IPS-18a (cell line): ENCODE results near the gene FGF21.

Source experiments
- H3K27ac ChIP-seq: one replicate; pipeline ENCODE4 v1.5.1; 2013; ENCODE audit warnings: low read length
- H3K27me3 ChIP-seq: one replicate; pipeline ENCODE4 v1.6.1; 2013; ENCODE audit warnings: mild to moderate bottlenecking, low read length; ENCODE audit not compliant: control insufficient read depth, insufficient read depth
- H3K36me3 ChIP-seq: one replicate; pipeline ENCODE4 v1.6.1; 2013; ENCODE audit warnings: low read depth, low read length; ENCODE audit not compliant: control insufficient read depth
- H3K4me1 ChIP-seq: one replicate; pipeline ENCODE4 v1.6.1; 2013; ENCODE audit warnings: low read depth, low read length; ENCODE audit not compliant: control insufficient read depth
- H3K4me3 ChIP-seq: one replicate; pipeline ENCODE4 v1.5.1; 2013; ENCODE audit warnings: low read length
- H3K9ac ChIP-seq: one replicate; pipeline ENCODE4 v1.6.1; 2013; ENCODE audit warnings: mild to moderate bottlenecking, low read length, moderate library complexity
- H3K9me3 ChIP-seq: one replicate; pipeline ENCODE4 v1.6.1; 2013; ENCODE audit warnings: low read depth, low read length; ENCODE audit not compliant: control insufficient read depth

Gene FGF21

DNA sequence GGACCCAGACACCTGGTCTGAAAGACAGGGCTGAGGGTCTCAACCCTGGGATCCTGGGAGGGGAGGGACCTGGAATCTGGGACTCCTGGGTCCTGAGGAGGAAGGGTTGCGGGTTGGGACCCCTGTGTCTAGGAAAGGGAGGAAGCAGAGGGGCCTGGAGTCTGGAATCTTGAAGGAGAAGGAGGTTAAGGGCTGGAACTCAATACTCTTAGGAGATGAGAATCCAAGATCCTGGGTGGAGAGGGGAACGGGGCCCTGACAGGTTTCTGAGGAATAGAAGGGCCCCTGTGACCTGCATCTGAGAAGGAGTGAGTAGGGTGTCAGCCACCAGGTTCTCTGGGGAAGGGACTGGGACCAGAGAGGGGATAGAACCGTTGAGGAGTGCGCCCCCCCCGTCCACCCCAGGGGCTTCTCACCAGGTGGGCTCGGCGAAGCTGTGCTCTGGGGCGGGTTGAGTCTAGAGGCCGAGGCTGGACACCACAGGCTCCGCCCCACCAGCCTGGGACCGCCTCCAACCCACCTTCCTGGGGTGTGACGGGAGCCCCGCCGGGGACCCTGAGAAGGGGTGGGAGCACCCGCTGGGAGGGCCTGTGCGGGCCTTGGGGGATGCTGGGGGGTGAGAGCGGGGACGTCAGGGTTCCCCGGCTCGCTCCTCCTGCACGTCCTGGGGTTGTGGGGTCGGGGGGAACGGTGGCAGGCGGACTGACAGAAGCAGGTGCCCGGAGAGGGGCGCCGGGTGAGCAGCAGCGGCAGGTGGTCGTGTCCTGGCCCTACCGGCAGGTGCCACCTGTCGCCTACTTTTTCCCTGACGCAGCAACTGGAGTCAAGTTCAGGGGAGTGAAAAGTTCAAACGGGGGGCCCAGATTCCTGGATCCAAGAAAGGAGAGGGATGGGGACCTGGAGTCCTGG is 35.8 kb upstream of the FGF21 start, which contains the start of gene MAMSTR:
Gene MAMSTR (minus strand): TSS at position 463 of the 909 bp plus-strand sequence. CDS start 694 bp downstream, outside the sequence.
- peak within 1 kb of the TSS; percentile 97 for H3K4me3 ChIP-seq
- H3K9ac ChIP-seq, result peak within 1 kb of the TSS; percentile 87
- peaks cover 22% of the 10 kb centered on the region for H3K4me1 ChIP-seq
- H3K9me3 ChIP-seq, result no peaks in the 10 kb centered on the region
- H3K27me3 ChIP-seq, result no peaks in the 10 kb centered on the region
- no peak within 1 kb of the TSS for H3K27ac ChIP-seq
- no peaks in the 10 kb centered on the region for H3K36me3 ChIP-seq

GRCh38 chr19:48720251-48720612 is 35.1 kb upstream of the FGF21 start:
- Histone ChIP-seq H3K4me3 (peak overlapping the region; percentile 97), H3K9me3 (no peaks in the 10 kb centered on the region), H3K9ac (no peak overlapping the region), H3K27me3 (no peaks in the 10 kb centered on the region), H3K36me3 (no peaks in the 10 kb centered on the region), H3K4me1 (peaks cover 20% of the 10 kb centered on the region), H3K27ac (no peak overlapping the region)

DNA sequence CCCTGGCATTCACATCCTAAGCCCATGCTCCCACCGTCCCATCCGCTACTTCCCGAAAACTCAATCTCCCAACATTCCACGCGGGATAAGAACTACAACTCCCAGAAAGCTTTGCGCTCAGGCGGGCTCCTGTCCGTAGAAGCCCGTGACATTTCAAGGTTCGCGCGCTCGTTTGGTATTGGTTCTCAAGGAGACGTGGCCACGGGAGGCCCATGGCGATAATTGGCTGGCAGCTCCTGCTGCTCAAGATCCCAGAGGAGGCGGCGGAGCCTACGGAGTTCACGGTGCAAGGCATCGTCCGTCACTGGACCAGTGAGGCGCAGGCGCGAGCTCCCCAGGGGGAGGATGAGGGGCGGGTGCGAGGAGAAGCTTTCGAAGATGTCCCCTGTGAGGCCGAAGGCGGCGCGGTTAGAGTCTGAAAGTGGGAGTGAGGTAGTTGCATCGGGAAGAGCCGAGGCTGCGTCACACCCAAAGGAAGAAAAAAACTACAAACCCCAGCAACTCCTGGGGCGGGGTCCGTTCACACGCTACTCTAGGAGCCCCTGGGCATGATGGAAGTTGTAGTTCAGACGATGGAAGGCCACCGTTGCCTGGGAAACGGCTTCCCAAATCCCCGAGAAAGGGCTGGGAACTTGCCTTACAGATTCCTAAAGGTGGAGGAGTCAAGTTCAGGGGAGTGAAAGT is 34.6 kb upstream of the FGF21 start:
- Histone ChIP-seq H3K27ac (peak overlapping the region; percentile 94), H3K4me3 (peak overlapping the region; percentile 97), H3K4me1 (peaks cover 20% of the 10 kb centered on the region), H3K9me3 (no peaks in the 10 kb centered on the region), H3K36me3 (no peaks in the 10 kb centered on the region), H3K9ac (peak overlapping the region; percentile 87), H3K27me3 (no peaks in the 10 kb centered on the region)

GRCh38 chr19:48722196-48722708 is 33.1 kb upstream of the FGF21 start:
- no peak overlapping the region for H3K9ac ChIP-seq
- H3K4me3 ChIP-seq, result no peak overlapping the region
- no peaks in the 10 kb centered on the region for H3K9me3 ChIP-seq
- no peaks in the 10 kb centered on the region for H3K27me3 ChIP-seq
- H3K27ac ChIP-seq, result no peak overlapping the region
- H3K4me1 ChIP-seq, result peaks cover 11% of the 10 kb centered on the region
- H3K36me3 ChIP-seq, result no peaks in the 10 kb centered on the region

GRCh38 chr19:48724796-48725753 is 30.2 kb upstream of the FGF21 start:
- Histone ChIP-seq H3K36me3 (no peaks in the 10 kb centered on the region), H3K9ac (no peak overlapping the region), H3K9me3 (no peaks in the 10 kb centered on the region), H3K27ac (no peak overlapping the region), H3K27me3 (no peaks in the 10 kb centered on the region), H3K4me3 (no peak overlapping the region), H3K4me1 (peaks cover 6% of the 10 kb centered on the region)

GRCh38 chr19:48726556-48726955 is 28.8 kb upstream of the FGF21 start:
- Histone ChIP-seq H3K4me3 (no peak overlapping the region), H3K9ac (no peak overlapping the region), H3K9me3 (no peaks in the 10 kb centered on the region), H3K27ac (no peak overlapping the region), H3K27me3 (no peaks in the 10 kb centered on the region), H3K36me3 (no peaks in the 10 kb centered on the region), H3K4me1 (peaks cover 3% of the 10 kb centered on the region)

DNA sequence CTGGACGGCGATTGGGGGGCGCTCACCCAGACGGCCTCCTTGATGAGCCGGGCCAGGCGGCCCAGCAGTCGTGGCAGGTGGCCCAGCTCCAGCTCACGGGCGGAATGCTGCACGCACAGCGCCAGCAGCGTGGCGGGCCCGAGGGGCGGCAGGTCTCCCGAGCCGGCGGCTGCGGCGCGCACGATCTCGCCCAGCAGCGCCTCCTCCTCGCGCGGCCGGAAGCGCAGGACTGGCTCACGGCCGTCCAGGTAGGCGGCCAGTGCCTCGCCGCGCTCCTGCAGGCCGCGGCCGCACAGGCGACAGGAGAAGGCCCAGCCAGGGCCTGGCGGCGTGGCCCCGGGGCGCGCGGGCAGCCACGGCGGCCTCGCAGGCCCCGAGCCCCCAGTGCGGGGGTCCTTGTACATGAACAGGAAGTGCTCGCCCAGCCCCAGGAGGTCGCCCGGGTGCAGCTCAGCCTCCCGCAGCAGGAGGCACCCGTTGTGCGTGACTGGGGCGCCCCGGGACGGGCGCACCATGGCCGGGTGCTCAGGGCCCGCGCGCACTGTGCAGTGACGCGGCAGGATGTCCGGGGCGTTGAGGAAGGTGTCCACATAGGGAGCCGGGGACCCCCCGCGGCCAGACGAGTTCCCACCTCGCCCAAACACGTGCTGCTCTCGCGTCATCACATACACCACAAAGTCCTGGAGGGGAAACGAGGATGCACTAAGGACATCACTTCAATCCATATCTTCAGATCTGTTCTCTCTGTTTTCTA is 26.2 kb upstream of the FGF21 start:
- no peak overlapping the region for H3K4me3 ChIP-seq
- no peak overlapping the region for H3K27ac ChIP-seq
- peaks cover 3% of the 10 kb centered on the region for H3K4me1 ChIP-seq
- no peak overlapping the region for H3K9ac ChIP-seq
- no peaks in the 10 kb centered on the region for H3K9me3 ChIP-seq
- H3K36me3 ChIP-seq, result no peaks in the 10 kb centered on the region
- no peaks in the 10 kb centered on the region for H3K27me3 ChIP-seq

DNA sequence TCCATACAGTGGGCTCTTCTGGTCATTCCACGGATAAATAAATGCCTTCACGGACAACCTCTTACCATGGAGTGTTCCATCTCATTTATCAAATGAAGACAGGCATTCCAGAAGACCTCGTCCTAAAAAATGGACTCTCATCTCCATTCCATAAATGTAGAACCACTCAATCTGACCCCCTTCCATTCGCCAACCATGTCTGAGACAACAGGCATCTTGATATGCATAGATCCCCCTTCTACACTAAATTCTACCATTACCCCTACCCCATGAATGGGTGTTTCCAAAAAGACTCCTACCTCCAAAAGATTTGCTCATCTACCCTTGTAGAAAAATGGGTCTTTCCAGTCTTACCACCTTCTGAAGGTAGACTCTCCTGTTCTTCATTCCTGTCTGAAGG is 23.9 kb upstream of the FGF21 start:
- Histone ChIP-seq H3K27ac (no peak overlapping the region), H3K9me3 (no peaks in the 10 kb centered on the region), H3K9ac (no peak overlapping the region), H3K27me3 (no peaks in the 10 kb centered on the region), H3K4me3 (no peak overlapping the region), H3K4me1 (no peaks in the 10 kb centered on the region), H3K36me3 (no peaks in the 10 kb centered on the region)

GRCh38 chr19:48734625-48735024 is 20.7 kb upstream of the FGF21 start:
- H3K4me1 ChIP-seq, result peaks cover 12% of the 10 kb centered on the region

DNA sequence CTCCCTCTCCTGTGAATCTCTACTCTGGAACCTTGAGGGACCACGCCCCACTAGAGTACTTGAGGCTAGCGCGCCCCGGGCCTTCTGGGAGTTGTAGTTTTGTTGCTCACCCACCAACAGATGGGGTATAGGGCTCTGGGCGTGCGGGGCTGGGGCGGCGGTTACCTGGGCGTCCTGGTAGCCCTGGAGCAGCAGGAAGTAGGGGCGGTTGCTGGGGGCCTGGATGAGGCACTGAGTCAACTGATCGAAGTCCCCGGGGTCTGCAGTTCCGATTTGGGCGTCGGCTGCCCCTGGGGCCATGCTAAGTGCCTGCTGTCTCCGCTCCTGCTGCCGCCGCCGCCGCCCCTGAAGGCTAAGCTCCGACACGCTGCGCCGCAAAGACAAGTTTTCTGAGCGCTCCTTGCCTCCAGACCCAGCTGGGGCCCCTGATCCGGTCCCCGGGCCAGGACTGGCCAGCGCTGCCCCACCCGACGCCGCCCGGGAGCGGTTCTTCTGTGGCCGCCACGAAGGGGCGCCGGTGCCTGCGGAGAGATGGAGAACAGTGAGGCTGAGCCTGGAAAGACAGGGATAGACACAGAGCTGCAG is 20.2 kb upstream of the FGF21 start:
- no peaks in the 10 kb centered on the region for H3K36me3 ChIP-seq
- no peak overlapping the region for H3K27ac ChIP-seq
- peaks cover 12% of the 10 kb centered on the region for H3K4me1 ChIP-seq
- peaks cover 12% of the 10 kb centered on the region for H3K27me3 ChIP-seq
- no peaks in the 10 kb centered on the region for H3K9me3 ChIP-seq
- H3K4me3 ChIP-seq, result peak overlapping the region; percentile 67
- H3K9ac ChIP-seq, result peak overlapping the region; percentile 39

More at GRCh38 chr19:48734625-48735024, 20.7 kb upstream of the FGF21 start:
- H3K27me3 ChIP-seq, result peaks cover 7% of the 10 kb centered on the region
- H3K36me3 ChIP-seq, result no peaks in the 10 kb centered on the region
- H3K9me3 ChIP-seq, result no peaks in the 10 kb centered on the region
- no peak overlapping the region for H3K9ac ChIP-seq
- peak overlapping the region; percentile 67 for H3K4me3 ChIP-seq
- H3K27ac ChIP-seq, result no peak overlapping the region
